A549 (cell line): ENCODE results near the gene MEN1. TPM values are rescaled to one million over a fixed set of nuclear protein-coding genes. Genes with fewer than 3 reads are reported as not detected.

ENCODE experiments used
- polyA plus RNA-seq, 4 experiments: library from polyadenylated mRNA; depleted of rRNA in 3 of 4; stranded (reverse); fragments of >200 nt; fragmentation: RNase III in 1 of 4; extraction: RNeasy Plus Mini Kit Qiagen cat#74134 plus additional on column Dnase treatment in 1 of 4; gene quantifications; 2 replicates in 3 of 4; 3 replicates in 1 of 4; pipeline ENCODE4 v1.2.3, GENCODE V29; 2011 to 2017

Gene MEN1
- polyA plus RNA-seq, 2 of the 4 experiments (the other 2 are of a cell fraction), result 17.0 to 34.7 TPM

Other genes starting within 250 kb of the MEN1 start
- gene SLC22A12, start 219.3 kb downstream of the MEN1 start, polyA plus RNA-seq (2011; rRNA removed), result not detected in 2 replicates
- gene SLC22A12, start 219.3 kb downstream of the MEN1 start, polyA plus RNA-seq (2017; fragmentation: RNase III; extraction: RNeasy Plus Mini Kit Qiagen cat#74134 plus additional on column Dnase treatment), result not detected in 3 replicates
- gene NRXN2, start 87.4 kb downstream of the MEN1 start, polyA plus RNA-seq (2011; rRNA removed), result not detected in 2 replicates
- 0.04 to 0.17 TPM (median 0.07 TPM) in 3 replicates for gene NRXN2, start 87.4 kb downstream of the MEN1 start, polyA plus RNA-seq (2017; fragmentation: RNase III; extraction: RNeasy Plus Mini Kit Qiagen cat#74134 plus additional on column Dnase treatment)
- gene RASGRP2, start 66.4 kb downstream of the MEN1 start, polyA plus RNA-seq (2011; rRNA removed), result 0.88 and 0.95 TPM in 2 replicates
- 0.89 to 1.1 TPM (median 0.94 TPM) in 3 replicates for gene RASGRP2, start 66.4 kb downstream of the MEN1 start, polyA plus RNA-seq (2017; fragmentation: RNase III; extraction: RNeasy Plus Mini Kit Qiagen cat#74134 plus additional on column Dnase treatment)
- gene PYGM, start 50.6 kb downstream of the MEN1 start, polyA plus RNA-seq (2011; rRNA removed), result 0.22 and 0.40 TPM in 2 replicates
- gene PYGM, start 50.6 kb downstream of the MEN1 start, polyA plus RNA-seq (2017; fragmentation: RNase III; extraction: RNeasy Plus Mini Kit Qiagen cat#74134 plus additional on column Dnase treatment), result 0.23 to 0.51 TPM (median 0.39 TPM) in 3 replicates
- gene SF1, start 32.0 kb downstream of the MEN1 start, polyA plus RNA-seq (2011; rRNA removed), result 88.8 and 104 TPM in 2 replicates
- gene SF1, start 32.0 kb downstream of the MEN1 start, polyA plus RNA-seq (2017; fragmentation: RNase III; extraction: RNeasy Plus Mini Kit Qiagen cat#74134 plus additional on column Dnase treatment), result 268 to 341 TPM (median 310 TPM) in 3 replicates
- gene MAP4K2, start 7.3 kb downstream of the MEN1 start, polyA plus RNA-seq (2011; rRNA removed), result 9.4 and 10.2 TPM in 2 replicates
- gene MAP4K2, start 7.3 kb downstream of the MEN1 start, polyA plus RNA-seq (2017; fragmentation: RNase III; extraction: RNeasy Plus Mini Kit Qiagen cat#74134 plus additional on column Dnase treatment), result 8.4 to 10.6 TPM (median 9.9 TPM) in 3 replicates
- gene CDC42BPG, start 34.1 kb upstream of the MEN1 start, polyA plus RNA-seq (2011; rRNA removed), result 0.35 and 0.50 TPM in 2 replicates
- 1.0 to 1.1 TPM (median 1.0 TPM) in 3 replicates for gene CDC42BPG, start 34.1 kb upstream of the MEN1 start, polyA plus RNA-seq (2017; fragmentation: RNase III; extraction: RNeasy Plus Mini Kit Qiagen cat#74134 plus additional on column Dnase treatment)
- gene EHD1, start 68.1 kb upstream of the MEN1 start, polyA plus RNA-seq (2011; rRNA removed), result 25.9 and 27.7 TPM in 2 replicates
- 37.8 to 52.4 TPM (median 43.4 TPM) in 3 replicates for gene EHD1, start 68.1 kb upstream of the MEN1 start, polyA plus RNA-seq (2017; fragmentation: RNase III; extraction: RNeasy Plus Mini Kit Qiagen cat#74134 plus additional on column Dnase treatment)
- gene ATG2A, start 106.7 kb upstream of the MEN1 start, polyA plus RNA-seq (2011; rRNA removed), result 3.1 and 4.0 TPM in 2 replicates
- 10.7 to 13.4 TPM (median 12.8 TPM) in 3 replicates for gene ATG2A, start 106.7 kb upstream of the MEN1 start, polyA plus RNA-seq (2017; fragmentation: RNase III; extraction: RNeasy Plus Mini Kit Qiagen cat#74134 plus additional on column Dnase treatment)
- gene PPP2R5B, start 114.1 kb upstream of the MEN1 start, polyA plus RNA-seq (2011; rRNA removed), result 6.9 and 11.1 TPM in 2 replicates
- gene PPP2R5B, start 114.1 kb upstream of the MEN1 start, polyA plus RNA-seq (2017; fragmentation: RNase III; extraction: RNeasy Plus Mini Kit Qiagen cat#74134 plus additional on column Dnase treatment), result 3.9 to 6.1 TPM (median 5.7 TPM) in 3 replicates
- gene GPHA2, start 125.3 kb upstream of the MEN1 start, polyA plus RNA-seq (2011; rRNA removed), result not detected in 2 replicates
- not detected in 3 replicates for gene GPHA2, start 125.3 kb upstream of the MEN1 start, polyA plus RNA-seq (2017; fragmentation: RNase III; extraction: RNeasy Plus Mini Kit Qiagen cat#74134 plus additional on column Dnase treatment)
- gene MAJIN, start 161.6 kb upstream of the MEN1 start, polyA plus RNA-seq (2011; rRNA removed), result 0.12 and 0.24 TPM in 2 replicates
- not detected in 3 replicates for gene MAJIN, start 161.6 kb upstream of the MEN1 start, polyA plus RNA-seq (2017; fragmentation: RNase III; extraction: RNeasy Plus Mini Kit Qiagen cat#74134 plus additional on column Dnase treatment)
- 0.67 and 0.79 TPM in 2 replicates for gene BATF2, start 186.4 kb upstream of the MEN1 start, polyA plus RNA-seq (2011; rRNA removed)
- 0.21 to 0.35 TPM (median 0.29 TPM) in 3 replicates for gene BATF2, start 186.4 kb upstream of the MEN1 start, polyA plus RNA-seq (2017; fragmentation: RNase III; extraction: RNeasy Plus Mini Kit Qiagen cat#74134 plus additional on column Dnase treatment)
- 117 and 129 TPM in 2 replicates for gene ARL2, start 203.6 kb upstream of the MEN1 start, polyA plus RNA-seq (2011; rRNA removed)
- gene ARL2, start 203.6 kb upstream of the MEN1 start, polyA plus RNA-seq (2017; fragmentation: RNase III; extraction: RNeasy Plus Mini Kit Qiagen cat#74134 plus additional on column Dnase treatment), result 136 to 166 TPM (median 160 TPM) in 3 replicates
- gene SNX15, start 216.9 kb upstream of the MEN1 start, polyA plus RNA-seq (2011; rRNA removed), result 13.4 and 15.8 TPM in 2 replicates
- gene SNX15, start 216.9 kb upstream of the MEN1 start, polyA plus RNA-seq (2017; fragmentation: RNase III; extraction: RNeasy Plus Mini Kit Qiagen cat#74134 plus additional on column Dnase treatment), result 17.0 to 18.4 TPM (median 17.7 TPM) in 3 replicates
- 9.4 and 12.9 TPM in 2 replicates for gene SAC3D1, start 230.7 kb upstream of the MEN1 start, polyA plus RNA-seq (2011; rRNA removed)
- gene SAC3D1, start 230.7 kb upstream of the MEN1 start, polyA plus RNA-seq (2017; fragmentation: RNase III; extraction: RNeasy Plus Mini Kit Qiagen cat#74134 plus additional on column Dnase treatment), result 29.0 to 31.0 TPM (median 30.4 TPM) in 3 replicates
- not detected in 2 replicates for gene NAALADL1, start 248.0 kb upstream of the MEN1 start, polyA plus RNA-seq (2011; rRNA removed)
- not detected in 3 replicates for gene NAALADL1, start 248.0 kb upstream of the MEN1 start, polyA plus RNA-seq (2017; fragmentation: RNase III; extraction: RNeasy Plus Mini Kit Qiagen cat#74134 plus additional on column Dnase treatment)